DMS114 treated with DMSO at 0.1 percent for 48 hours (cell line): ENCODE results near the gene RNASE13.
"Not testable (repeated sequence)": the region's sequence is repeated elsewhere in the genome, so short reads cannot be mapped to it uniquely, and the experiment has no call there.

Experiments used
- DNase-seq: peaks from one replicate; lab custom pipeline; 2025; ENCODE audit not compliant: unreplicated experiment; lab: John Stamatoyannopoulos, UW

Gene RNASE13

GRCh38 chr14:21042918-21043317, 8.3 kb upstream of the RNASE13 start:
- no peak for DNase-seq

DNA sequence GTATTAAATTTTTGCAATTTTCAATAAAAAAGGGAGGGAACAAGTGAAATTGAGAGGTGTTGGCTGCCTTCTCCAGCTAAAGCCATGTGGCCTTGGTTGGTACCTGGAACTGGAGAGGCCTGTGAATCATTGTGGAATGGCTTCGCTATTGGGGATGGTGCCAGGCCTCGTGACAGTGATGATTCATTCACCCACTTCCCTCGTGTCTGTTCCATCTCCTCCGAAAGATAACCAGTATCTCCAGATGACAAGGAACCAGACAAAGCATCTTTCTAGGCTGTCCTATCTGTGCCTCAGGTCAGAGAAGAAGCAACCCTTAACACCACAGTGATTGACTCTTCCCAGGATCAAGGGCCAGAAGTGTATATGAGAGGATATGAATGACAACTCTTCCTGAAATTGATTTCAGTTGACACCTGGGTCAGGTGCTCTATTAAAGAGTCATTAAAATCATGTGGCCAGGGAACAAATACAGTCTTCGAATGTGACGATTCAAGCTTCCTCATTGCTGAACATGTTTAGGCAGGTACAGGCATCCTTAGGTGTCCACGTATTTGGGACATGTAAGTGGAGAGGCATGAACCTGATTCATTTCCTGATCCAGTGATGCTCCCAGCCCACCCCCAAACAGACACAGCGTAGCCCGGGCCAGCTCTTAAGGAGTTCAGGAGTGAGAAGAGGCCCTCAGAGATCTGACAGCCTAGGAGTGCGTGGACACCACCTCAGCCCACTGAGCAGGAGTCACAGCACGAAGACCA, 7.2 kb upstream of the RNASE13 start, which contains the start of gene RNASE7:
Gene RNASE7 (plus strand): TSS at position 687 of the 758 bp plus-strand sequence. CDS start 631 bp downstream, outside the sequence.
- no peak for DNase-seq

GRCh38 chr14:21040941-21041340, 6.3 kb upstream of the RNASE13 start:
- not testable (repeated sequence) for DNase-seq

DNA sequence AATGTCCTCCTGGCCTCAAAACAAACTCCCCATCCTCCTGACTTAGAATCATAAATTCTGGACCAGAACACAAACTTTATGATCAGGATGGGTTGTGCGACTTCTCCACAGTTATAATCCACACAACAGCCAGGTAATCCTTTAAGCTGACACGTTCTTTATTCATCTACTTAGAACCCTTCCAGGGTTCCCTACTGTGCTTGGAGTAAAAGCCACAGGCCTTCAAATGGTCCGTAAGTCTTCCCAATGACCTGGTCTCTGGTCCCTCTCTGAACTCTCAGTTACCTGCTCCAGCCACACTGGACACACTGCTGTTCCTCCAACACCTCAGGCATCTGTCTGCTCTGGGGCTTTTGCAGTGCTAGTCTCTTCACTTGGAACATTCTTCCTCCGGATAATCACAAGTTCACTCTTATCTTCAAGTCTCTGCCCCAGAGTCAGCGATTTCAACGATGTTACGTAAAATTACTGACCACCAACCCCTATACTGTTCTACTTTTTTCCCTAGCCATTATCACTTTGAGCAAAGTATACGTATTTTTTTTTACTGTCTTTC, 5.8 kb upstream of the RNASE13 start:
- no peak for DNase-seq

- peak; percentile 74 for DNase-seq
Measured at GRCh38 chr14:21039585-21040369, 5.2 kb upstream of the RNASE13 start.

GRCh38 chr14:21038441-21039422, 4.1 kb upstream of the RNASE13 start:
- DNase-seq, result no peak

DNA sequence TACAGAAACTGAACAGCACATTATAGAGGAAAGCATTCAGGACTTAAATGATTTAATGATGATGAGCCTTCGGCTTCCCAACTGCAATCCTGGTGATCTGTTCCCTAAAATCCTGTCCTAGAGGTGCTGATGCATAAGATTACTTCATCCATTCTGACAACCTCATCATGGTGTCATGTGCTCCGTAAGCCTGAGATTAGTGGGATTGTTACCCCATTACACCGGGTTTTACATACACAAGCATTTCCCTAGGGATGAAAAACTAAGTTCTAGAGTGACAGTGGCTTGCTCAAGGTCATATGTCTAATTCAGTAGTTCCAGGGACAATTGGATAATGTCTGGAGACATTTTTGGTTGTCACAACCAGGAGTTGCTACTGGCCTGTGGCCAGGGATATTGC, 2.5 kb upstream of the RNASE13 start:
- DNase-seq, result no peak

DNA sequence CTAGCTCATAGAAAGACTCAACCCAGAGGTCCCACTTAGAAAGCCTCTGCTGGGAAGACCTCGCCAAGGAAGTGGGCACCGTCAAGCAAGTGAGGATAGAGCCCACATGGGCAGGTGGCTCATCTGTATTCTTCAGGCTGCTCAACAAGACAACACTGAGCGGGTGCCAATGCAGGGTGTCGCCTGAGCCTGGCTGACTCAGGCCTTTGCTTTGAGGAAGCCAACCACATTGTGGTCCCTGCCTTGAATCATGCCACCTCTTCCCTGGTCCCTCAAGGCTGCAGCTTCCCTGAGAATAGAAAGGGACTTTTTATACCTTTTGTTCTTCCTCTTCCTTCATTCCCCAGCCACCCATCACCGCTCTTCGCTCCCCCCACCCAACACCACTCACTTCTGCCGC, 2.1 kb upstream of the RNASE13 start:
- no peak for DNase-seq

DNA sequence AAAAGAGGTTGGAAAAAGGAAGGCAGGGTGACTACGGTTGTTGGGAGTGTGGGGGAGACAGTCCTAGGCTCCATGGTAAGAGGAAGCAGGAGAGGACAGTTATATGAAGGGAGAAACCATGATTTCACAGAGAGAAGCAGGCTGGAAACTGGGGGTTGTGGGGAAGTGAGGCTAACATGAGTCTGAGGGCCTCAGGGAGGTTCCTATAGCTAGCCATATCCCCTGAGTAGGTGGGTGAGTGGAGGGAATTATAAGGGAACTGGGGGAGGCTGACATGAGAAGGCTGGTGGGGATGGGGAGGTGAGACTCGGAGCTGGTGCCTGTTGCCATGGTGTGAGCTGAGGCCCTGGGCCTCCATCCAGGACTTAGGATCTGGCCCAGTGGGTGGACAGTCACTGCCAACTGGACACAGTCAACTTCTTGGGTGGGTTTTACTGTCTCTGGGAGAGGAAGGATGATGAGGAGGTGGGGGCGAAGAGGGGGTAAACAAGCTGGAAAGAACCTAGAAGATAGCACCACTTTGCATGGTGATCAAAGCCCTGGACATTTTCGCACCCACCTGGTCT, 1.4 kb downstream of the RNASE13 start:
- DNase-seq, result no peak

- DNase-seq, result no peak
Measured at GRCh38 chr14:21032326-21033132, 2.1 kb downstream of the RNASE13 start.

DNA sequence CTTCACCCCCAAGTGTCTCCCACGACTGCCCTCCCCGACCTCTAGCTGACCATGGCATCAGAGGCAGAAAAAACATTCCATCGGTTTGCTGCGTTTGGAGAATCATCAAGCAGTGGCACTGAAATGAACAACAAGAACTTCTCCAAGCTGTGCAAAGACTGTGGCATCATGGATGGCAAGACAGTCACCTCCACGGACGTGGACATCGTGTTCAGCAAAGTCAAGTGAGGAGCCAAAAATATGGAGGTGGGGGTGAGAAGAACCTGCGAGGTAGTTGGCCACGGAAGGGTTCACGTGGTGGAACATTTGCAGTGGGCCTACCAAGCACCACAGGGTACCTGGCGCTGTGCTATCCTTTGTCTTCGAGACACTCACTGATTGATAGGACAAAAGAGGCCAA, 4.1 kb downstream of the RNASE13 start:
- DNase-seq, result no peak

DNA sequence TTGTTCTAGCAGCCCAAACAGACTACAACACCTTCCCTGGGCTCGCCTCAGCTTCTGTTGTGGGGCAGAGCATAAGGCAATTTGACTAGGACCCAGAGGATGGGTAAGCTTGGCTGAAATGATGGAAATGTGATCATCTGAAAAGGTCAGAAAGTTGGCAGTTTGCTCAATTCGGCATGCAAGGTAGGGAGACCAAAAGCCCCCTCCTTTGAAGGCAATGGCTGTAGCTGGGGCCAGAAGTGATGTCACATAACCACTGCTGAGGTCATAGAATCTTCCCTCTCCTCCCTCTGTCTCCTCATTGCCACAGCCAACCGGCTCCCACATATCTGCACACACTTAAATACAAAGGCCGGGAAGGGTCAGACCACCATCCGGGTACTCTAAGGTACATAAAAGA, 4.7 kb downstream of the RNASE13 start, which contains the start of gene TPPP2:
Gene TPPP2 (plus strand): TSS at position 301 of the 400 bp plus-strand sequence. CDS start 365 bp downstream, outside the sequence.
- no peak for DNase-seq

GRCh38 chr14:21026988-21027315, 7.7 kb downstream of the RNASE13 start:
- no peak for DNase-seq

DNA sequence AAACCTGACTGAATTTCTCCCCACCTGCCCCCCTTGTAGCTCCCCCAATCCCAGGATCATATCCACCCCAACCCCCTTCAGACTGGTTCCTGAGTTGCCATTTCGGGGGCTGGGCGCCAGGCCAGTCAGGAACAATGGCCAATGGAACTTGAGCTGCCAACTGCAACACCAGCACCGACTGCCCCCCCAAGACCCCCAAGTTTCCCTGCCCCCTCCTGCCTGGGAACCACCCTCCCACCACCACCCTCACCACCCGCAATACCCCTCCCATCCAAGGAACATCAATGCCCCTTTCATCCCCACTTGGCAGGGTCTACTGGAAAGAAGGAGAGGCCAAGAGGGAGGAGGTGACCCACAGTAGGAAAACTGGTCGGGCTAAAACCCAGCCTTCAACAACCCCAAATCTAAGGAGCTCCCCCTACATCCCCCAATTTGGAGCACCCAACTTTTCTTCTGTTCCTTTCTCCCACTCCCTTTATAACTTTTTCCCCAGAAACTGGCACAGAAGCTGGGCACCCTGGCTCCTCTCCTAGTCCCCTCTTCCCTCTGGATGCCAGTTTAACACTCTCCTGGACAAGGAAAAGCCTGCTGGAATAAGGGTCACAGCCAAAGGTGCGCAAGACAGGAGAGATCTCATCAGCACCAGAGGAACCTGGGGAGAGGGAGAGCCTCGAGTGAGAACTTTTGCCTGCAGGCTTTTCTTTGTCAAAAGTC, 8.2 kb downstream of the RNASE13 start:
- no peak for DNase-seq

DNA sequence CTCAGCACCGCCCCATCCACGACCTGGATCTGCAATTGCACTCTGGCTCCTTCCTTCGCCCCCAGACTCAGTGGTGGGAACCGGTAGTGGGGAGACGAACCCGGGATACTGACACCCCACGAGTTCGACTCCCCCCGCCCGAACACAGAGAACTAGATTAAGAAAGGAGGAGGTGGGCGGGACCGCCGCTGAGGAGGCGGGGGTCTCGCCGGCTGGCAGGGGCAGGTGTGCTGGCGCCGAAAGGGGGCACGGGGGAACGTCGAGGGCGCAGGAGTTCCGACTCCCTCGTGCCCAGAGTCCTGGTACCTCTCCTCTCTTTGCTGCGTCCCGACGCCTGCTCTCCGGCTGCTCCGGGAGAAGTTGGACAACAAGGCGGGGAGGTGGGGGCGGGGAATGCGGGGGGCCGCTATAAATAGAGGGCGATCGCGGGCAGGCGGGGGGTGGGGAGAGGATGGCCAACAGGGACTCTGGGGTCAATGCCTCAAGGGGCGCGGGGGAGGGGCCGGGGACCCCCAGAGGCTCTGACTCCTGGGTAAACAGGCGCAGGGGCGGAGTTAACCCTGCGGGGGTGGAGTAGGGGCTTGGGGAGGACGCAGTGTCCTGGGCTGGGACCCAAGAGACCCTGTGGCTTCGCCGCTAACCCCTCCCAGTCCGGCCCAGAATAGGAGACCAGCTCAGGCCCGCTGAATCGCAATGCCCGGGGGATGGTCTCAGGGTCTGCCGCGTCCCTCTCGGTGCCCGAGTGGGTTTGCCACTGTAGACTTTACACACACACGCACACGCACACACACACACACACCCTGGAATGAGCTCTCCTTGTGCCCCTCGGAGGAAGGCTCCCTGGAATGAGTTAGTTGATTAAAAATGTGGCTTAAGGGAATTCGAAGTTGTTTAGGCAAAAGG, 9.0 kb downstream of the RNASE13 start:
- no peak for DNase-seq

GRCh38 chr14:21024585-21025370, 9.8 kb downstream of the RNASE13 start, which contains the start of gene NDRG2:
NDRG2 (minus strand) TSS chr14:21025061; CDS start chr14:21023315, 1,746 bp downstream.
- no peak for DNase-seq
